ENCODE results near the gene LRWD1. TPM values are rescaled to one million over a fixed set of nuclear protein-coding genes. Genes with fewer than 3 reads are reported as not detected.

LRWD1 gene
- 10 to 100 TPM; 15.9 to 26.0 (median 23.3) TPM for polyA plus RNA-seq (ENCODE audit: insufficient read length in 4 of 4)

DNA sequence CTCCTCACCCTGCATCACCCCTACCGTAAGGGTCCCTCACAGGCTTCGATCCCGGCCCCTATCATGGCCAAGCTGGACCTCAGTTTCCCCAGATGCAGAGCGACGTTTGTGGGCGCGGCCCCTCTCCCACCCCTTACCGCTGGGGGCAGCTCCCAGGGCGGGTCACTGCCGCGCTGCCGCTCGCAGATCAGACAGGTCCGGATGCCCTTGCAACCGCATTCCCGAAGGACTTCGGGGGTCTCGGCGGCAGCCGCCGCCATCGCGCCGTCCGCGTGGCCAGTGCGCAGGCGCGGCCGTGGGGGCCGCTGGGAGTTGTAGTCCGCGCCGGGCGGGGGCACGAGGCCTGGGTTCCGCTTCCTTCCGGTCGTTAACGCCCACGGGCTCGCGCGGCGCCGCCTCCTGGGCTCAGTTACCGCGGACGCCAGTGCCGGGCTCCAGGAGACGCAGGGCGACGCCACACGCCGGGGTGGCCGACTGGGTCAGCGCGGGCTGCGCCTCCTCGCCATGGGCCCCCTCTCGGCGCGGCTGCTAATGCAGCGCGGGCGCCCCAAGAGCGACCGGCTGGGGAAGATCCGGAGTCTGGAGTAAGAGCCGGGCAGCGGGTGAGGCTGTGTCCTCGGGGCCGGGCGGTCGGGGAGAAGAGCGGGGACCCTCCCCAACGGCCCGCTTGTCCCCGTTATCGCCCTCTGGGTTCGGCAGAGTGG lies at the start of gene LRWD1, which contains the start of gene ALKBH4:
Gene LRWD1 (plus strand): TSS at position 408 of the 704 bp plus-strand sequence. CDS start 97 bp downstream, at position 505.
Gene ALKBH4 (minus strand): TSS at position 287 of the 704 bp plus-strand sequence. CDS start 27 bp downstream, at position 260.
- DNase-seq (ENCODE audit: low read depth in 4 of 4, low spot score in 2 of 4): peak; percentile 67 to 84 (median 80)

GRCh38 chr7:102415685-102416225 lies 49.0 kb upstream of the LRWD1 start:
- DNase-seq (ENCODE audit: low read depth in 4 of 4, low spot score in 2 of 4): no peak

GRCh38 chr7:102416406-102416805 lies 48.4 kb upstream of the LRWD1 start:
- no peak for DNase-seq (ENCODE audit: low read depth in 4 of 4, low spot score in 2 of 4)

DNA sequence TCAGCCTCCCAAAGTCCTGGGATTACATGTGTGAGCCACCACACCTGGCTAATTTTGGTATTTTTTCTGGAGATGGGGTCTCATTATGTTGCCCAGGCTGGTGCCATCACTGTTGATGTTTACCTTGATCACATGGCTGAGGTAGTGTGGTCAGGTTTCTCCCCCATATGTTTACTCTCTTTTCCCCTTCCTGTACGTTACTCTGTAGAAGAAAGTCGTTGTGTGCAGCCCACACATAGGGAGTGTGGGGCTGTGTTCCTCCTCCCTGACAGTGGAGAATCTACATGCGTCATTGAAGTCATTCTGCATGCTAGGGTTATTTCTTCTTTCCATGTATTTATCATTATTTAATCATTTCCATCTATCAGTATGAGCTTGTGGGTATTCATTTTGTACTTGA lies 47.7 kb upstream of the LRWD1 start:
- DNase-seq (ENCODE audit: low read depth in 4 of 4, low spot score in 2 of 4): no peak

DNA sequence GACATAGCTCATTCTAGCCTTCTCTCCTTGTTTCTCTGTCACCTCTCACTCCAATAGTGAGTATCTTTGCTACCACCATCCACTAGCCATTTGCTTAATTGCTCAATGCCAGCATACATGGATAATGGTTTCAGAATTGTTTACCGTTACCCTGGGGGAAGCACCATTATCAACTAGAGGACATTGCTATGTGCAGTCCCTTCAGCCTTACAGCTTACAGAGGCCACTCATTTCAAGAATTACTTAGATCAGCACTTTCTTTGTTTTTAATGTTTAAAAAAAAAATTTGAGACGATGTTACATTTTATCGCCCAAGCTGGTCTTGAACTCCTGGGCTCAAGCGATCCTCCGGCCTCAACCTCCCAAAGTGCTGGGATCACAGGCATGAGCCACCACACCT lies 46.2 kb upstream of the LRWD1 start:
- DNase-seq (ENCODE audit: low read depth in 4 of 4, low spot score in 2 of 4): no peak

GRCh38 chr7:102421706-102422240 lies 43.0 kb upstream of the LRWD1 start:
- no peak for DNase-seq (ENCODE audit: low read depth in 4 of 4, low spot score in 2 of 4)

DNA sequence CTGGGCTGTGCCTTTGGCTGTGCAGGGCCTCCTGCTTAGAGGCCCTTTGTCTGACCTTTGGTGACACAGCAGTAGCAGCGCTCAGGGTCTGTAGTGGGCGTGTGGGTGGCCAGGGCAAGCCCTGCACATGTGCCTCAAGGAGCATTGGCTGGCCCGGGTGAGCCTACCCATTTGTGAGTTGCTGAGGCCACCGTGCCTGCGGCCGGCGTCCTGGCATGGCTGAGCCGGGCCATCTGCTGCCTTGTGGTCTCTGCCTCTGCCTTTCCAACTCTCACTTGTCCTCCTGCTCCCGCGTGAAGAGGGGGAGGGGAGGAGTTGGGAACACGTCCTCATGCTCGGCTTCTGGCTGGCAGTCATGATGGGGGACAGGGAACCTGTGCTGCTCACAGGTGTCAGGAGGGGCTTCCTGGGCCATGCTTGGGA lies 40.6 kb upstream of the LRWD1 start:
- DNase-seq (ENCODE audit: low read depth in 4 of 4, low spot score in 2 of 4): no peak

GRCh38 chr7:102424787-102425218 lies 40.0 kb upstream of the LRWD1 start:
- DNase-seq (ENCODE audit: low read depth in 4 of 4, low spot score in 2 of 4): no peak

- DNase-seq (ENCODE audit: low read depth in 4 of 4, low spot score in 2 of 4): no peak
Observed at GRCh38 chr7:102425639-102426267, 39.0 kb upstream of the LRWD1 start.

DNA sequence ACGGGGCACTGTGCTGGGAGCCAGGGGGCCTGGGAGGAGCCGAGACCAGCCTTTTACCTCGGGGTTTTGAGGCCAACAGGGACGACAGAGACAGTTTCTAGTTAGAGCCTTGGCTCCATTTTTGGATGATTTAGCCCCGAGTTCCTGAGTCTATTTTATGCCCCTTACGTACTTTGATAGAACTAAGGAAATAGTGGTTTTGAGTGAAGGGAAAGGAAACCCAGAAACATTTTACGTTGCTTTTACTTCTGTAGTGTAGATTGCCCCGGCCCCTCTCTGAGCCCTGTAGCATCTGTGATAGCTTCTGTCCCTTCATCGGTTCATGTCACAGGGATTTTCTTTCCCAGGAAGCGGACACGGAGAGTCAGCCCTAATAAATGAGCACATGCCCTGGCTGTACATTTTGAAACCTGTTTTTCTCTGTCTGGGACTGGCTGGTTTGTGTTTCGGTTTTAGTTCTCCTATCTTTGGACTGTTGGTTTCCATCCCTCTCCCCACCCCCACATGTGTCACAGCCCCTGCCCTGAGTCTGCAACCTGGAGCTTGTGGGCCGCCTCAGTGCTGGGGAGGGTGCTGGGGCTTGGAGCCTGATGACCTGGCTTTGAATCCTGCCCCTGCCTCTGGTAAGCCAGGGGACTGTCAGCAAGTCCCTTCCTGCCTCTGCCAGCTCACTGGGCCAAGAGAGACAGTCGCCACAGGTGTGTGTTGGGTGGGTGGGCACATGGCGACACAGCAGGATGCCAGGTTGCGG lies 38.3 kb upstream of the LRWD1 start:
- DNase-seq (ENCODE audit: low read depth in 4 of 4, low spot score in 2 of 4): no peak

GRCh38 chr7:102427019-102427405 lies 37.8 kb upstream of the LRWD1 start:
- no peak for DNase-seq (ENCODE audit: low read depth in 4 of 4, low spot score in 2 of 4)

GRCh38 chr7:102429141-102429899 lies 35.5 kb upstream of the LRWD1 start:
- DNase-seq (ENCODE audit: low read depth in 4 of 4, low spot score in 2 of 4): no peak

- DNase-seq (ENCODE audit: low read depth in 4 of 4, low spot score in 2 of 4): no peak
Observed at GRCh38 chr7:102431617-102432298, 33.0 kb upstream of the LRWD1 start.

DNA sequence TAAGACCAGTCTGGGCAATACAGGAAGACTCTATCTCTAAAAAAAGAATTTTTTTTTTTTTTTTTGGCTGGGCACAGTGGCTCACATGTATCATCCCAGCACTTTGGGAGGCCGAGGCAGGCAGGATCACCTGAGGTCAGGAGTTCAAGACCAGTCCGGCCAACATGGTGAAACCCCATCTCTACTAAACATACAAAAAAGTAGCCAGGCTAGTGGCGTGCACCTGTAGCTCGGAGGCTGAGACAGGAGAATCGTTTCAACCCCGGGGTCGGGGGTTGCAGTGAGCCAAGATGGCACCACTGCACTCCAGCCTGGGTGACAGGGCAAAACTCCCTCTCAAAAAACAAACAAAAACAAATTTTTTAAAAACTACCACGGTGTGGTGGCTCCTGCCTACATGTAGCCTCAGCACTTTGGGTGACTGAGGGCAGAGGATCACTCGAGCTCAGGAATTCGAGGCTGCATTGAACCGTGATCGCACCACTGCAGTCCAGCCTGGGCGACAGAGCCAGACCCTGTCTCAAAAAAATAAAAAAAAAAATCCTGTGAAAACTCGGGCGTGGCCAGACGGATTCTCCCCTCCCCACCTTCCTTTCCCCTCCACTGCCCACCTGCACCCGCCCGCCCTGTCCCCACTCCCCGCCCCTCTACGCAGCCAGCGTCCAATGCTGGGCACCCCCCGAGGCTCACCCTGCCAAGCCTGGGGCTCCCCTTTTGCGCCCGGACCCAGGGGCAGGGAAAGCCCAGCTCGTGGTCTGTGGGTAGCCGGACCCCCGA lies 32.2 kb upstream of the LRWD1 start:
- no peak for DNase-seq (ENCODE audit: low read depth in 4 of 4, low spot score in 2 of 4)

- DNase-seq (ENCODE audit: low read depth in 4 of 4, low spot score in 2 of 4): no peak
Observed at GRCh38 chr7:102433219-102434038, 31.4 kb upstream of the LRWD1 start, which contains the start of gene ORAI2. ORAI2 (plus strand) TSS chr7:102433575; CDS start chr7:102438957, 5,382 bp downstream.

- no peak for DNase-seq (ENCODE audit: low read depth in 4 of 4, low spot score in 2 of 4)
Observed at GRCh38 chr7:102434039-102434486, 30.7 kb upstream of the LRWD1 start.

DNA sequence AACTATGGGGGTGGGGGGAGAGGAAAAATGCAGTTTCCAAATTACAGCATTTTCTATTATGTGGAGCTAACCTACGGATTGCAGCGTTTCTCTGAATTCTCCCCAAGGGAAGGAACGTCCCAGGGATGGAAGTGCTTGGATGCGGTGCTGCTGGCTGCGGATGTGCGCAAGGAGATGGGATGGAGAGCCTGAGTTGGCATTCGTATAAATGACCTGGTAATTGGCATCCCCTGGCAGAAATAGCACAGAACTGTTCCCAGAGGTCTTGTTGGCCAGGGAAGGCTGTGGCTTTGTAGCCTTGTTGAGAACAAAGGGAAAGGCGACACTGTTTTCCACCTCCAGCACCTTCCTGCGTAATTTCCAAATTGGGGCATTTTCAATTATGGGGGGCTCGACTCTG lies 28.7 kb upstream of the LRWD1 start:
- no peak for DNase-seq (ENCODE audit: low read depth in 4 of 4, low spot score in 2 of 4)
